SK-N-SH treated with all-trans-retinoic acid at 6 μM for 48 hours (cell line): ENCODE data around the gene RHBDL3.
A peak's percentile ranks its signal among the peaks of the same experiment; 100 is the strongest.
"Not testable (repeated sequence)": the region's sequence is repeated elsewhere in the genome, so short reads cannot be mapped to it uniquely, and the experiment has no call there.

ENCODE experiments used
- ATAC-seq: fragments of 200-7000 bp; cut with Tn5 transposase; 3 replicates; pipeline ENCODE4 v1.9.1; 2020; ENCODE audit warnings: mild to moderate bottlenecking, moderate library complexity
- ARNTL ChIP-seq: fragments of 450-650 bp; formaldehyde crosslinking; IDR thresholded peaks from 2 replicates; pipeline ENCODE4 v1.5.0; 2020; ENCODE audit warnings: low read depth, mild to moderate bottlenecking, moderate library complexity, borderline replicate concordance
- BACH2 ChIP-seq: fragments of 250-450 bp; sonication (Bioruptor Pico); IDR thresholded peaks from 2 replicates; pipeline ENCODE4 v1.9.0; 2021; ENCODE audit warnings: mild to moderate bottlenecking, borderline replicate concordance
- CREB5 ChIP-seq: fragments of 250-450 bp; sonication (Bioruptor Pico); IDR thresholded peaks from 2 replicates; pipeline ENCODE4 v1.5.1; 2020; ENCODE audit warnings: low read depth, mild to moderate bottlenecking, moderate library complexity
- CSDC2 ChIP-seq: fragments of 250-450 bp; sonication (Bioruptor Pico); IDR thresholded peaks from 2 replicates; pipeline ENCODE4 v1.5.0; 2020; ENCODE audit warnings: mild to moderate bottlenecking, moderate library complexity
- CSRNP3 ChIP-seq: fragments of 250-450 bp; sonication (Bioruptor Pico); IDR thresholded peaks from 2 replicates; pipeline ENCODE4 v1.5.1; 2021; ENCODE audit warnings: mild to moderate bottlenecking, moderate library complexity
- ESRRG ChIP-seq: fragments of 250-450 bp; sonication (Bioruptor Pico); IDR thresholded peaks from 2 replicates; pipeline ENCODE4 v1.6.1; 2021; ENCODE audit warnings: mild to moderate bottlenecking
- GLIS3 ChIP-seq: fragments of 250-450 bp; sonication (Bioruptor Pico); IDR thresholded peaks from 2 replicates; pipeline ENCODE4 v1.5.0; 2020; ENCODE audit warnings: mild to moderate bottlenecking, moderate library complexity
- ISL1 ChIP-seq: fragments of 250-450 bp; sonication (Bioruptor Pico); IDR thresholded peaks from 2 replicates; pipeline ENCODE4 v2.1.2; 2022; ENCODE audit warnings: mild to moderate bottlenecking, moderate library complexity
- OSR1 ChIP-seq: fragments of 250-450 bp; sonication (Bioruptor Pico); IDR thresholded peaks from 2 replicates; pipeline ENCODE4 v1.8.0; 2022; ENCODE audit warnings: moderate library complexity, mild to moderate bottlenecking, inconsistent platforms
- PATZ1 ChIP-seq: fragments of 250-450 bp; sonication (Bioruptor Pico); IDR thresholded peaks from 2 replicates; pipeline ENCODE4 v1.8.0; 2020; ENCODE audit warnings: mild to moderate bottlenecking, moderate library complexity, borderline replicate concordance
- POU6F1 ChIP-seq: fragments of 250-450 bp; sonication (Bioruptor Pico); IDR thresholded peaks from 2 replicates; pipeline ENCODE4 v1.8.0; 2021; ENCODE audit warnings: low read depth, mild to moderate bottlenecking, moderate library complexity, borderline replicate concordance
- PPARA ChIP-seq: fragments of 250-450 bp; sonication (Bioruptor Pico); IDR thresholded peaks from 2 replicates; pipeline ENCODE4 v1.5.0; 2020; ENCODE audit warnings: mild to moderate bottlenecking, borderline replicate concordance
- RARB ChIP-seq: fragments of 250-450 bp; sonication (Bioruptor Pico); IDR thresholded peaks from 2 replicates; pipeline ENCODE4 v1.8.0; 2021; ENCODE audit warnings: mild to moderate bottlenecking, moderate library complexity
- SNAI2 ChIP-seq: fragments of 250-450 bp; sonication (Bioruptor Pico); IDR thresholded peaks from 2 replicates; pipeline ENCODE4 v1.5.0; 2020; ENCODE audit warnings: mild to moderate bottlenecking, moderate library complexity
- TCF4 ChIP-seq: fragments of 250-450 bp; sonication (Bioruptor Pico); IDR thresholded peaks from 2 replicates; pipeline ENCODE4 v1.8.0; 2021; ENCODE audit warnings: mild to moderate bottlenecking, moderate library complexity, borderline replicate concordance
- TOX ChIP-seq: fragments of 250-450 bp; sonication (Bioruptor Pico); IDR thresholded peaks from 2 replicates; pipeline ENCODE4 v1.8.0; 2021; ENCODE audit warnings: mild to moderate bottlenecking, moderate library complexity, borderline replicate concordance
- TSHZ2 ChIP-seq: fragments of 250-450 bp; sonication (Bioruptor Pico); IDR thresholded peaks from 2 replicates; pipeline ENCODE4 v1.5.0; 2020; ENCODE audit warnings: mild to moderate bottlenecking, moderate library complexity
- ZC3H10 ChIP-seq: fragments of 250-450 bp; sonication (Bioruptor Pico); IDR thresholded peaks from 2 replicates; pipeline ENCODE4 v1.5.1; 2021; ENCODE audit warnings: mild to moderate bottlenecking, moderate library complexity
- ZFP3 ChIP-seq: fragments of 250-450 bp; sonication (Bioruptor Pico); IDR thresholded peaks from 2 replicates; pipeline ENCODE4 v1.5.0; 2020; ENCODE audit warnings: mild to moderate bottlenecking, moderate library complexity
- ZNF565 ChIP-seq: fragments of 450-650 bp; formaldehyde crosslinking; conservative IDR thresholded peaks from 2 replicates; pipeline ENCODE4 v1.5.0; 2020; ENCODE audit warnings: low read depth, mild to moderate bottlenecking, moderate library complexity
- ZNF8 ChIP-seq: fragments of 450-650 bp; formaldehyde crosslinking; IDR thresholded peaks from 2 replicates; pipeline ENCODE4 v1.5.0; 2020; ENCODE audit warnings: mild to moderate bottlenecking, moderate library complexity

Gene RHBDL3

DNA sequence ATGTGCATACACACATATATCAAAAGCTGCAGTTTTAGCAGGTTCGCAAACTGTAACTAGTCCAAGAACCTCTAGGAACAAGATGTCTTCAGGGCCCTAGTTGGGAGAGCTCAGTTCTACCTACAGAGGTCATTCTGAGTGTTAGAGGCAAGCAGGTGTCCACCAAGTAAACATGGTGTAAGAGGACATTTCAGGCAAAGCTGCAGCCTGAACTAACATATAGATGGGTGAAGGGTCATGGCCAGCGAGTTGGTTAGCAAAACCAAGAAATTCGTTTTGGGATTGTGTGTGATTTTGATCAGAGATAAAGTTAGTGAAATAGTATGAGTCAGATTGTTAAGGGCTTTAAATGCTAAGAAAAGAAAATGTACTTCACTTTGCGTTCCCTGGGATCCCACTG is 51.7 kb downstream of the RHBDL3 start (continued):
- no peak for TF ChIP-seq ZNF565 (CRISPR knock-in tag)
- no peak for TF ChIP-seq ISL1
- TF ChIP-seq ZNF8 (CRISPR knock-in tag), result no peak
- TF ChIP-seq OSR1 (CRISPR knock-in tag), result no peak
- TF ChIP-seq GLIS3, result no peak
- no peak for TF ChIP-seq BACH2 (CRISPR knock-in tag)
- TF ChIP-seq CSDC2 (CRISPR knock-in tag), result no peak
- no peak for TF ChIP-seq PATZ1 (CRISPR knock-in tag)

DNA sequence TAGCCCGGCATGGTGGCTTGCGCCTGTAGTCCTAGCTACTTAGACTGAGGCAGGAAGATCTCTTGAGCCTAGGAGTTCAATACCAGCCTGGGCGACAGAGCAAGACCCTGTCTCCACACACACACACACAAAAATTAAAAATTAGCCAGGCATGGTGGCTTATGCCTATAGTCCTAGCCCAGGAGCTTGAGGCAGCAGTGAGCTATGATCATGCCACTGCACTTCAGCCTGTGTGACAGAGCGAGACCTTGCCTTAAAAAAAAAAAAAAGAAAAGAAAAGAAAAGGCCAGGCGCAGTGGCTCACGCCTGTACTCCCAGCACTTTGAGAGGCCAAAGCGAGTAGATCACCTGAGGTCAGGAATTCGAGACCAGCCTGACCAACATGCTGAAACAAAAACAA is 52.4 kb downstream of the RHBDL3 start:
- TF ChIP-seq TOX (CRISPR knock-in tag), result no peak
- no peak for TF ChIP-seq OSR1 (CRISPR knock-in tag)
- no peak for TF ChIP-seq POU6F1 (CRISPR knock-in tag)
- TF ChIP-seq SNAI2 (CRISPR knock-in tag), result no peak
- TF ChIP-seq ESRRG (CRISPR knock-in tag), result no peak
- no peak for TF ChIP-seq ZFP3 (CRISPR knock-in tag)
- no peak for TF ChIP-seq ZNF8 (CRISPR knock-in tag)
- TF ChIP-seq TSHZ2 (CRISPR knock-in tag), result no peak
- TF ChIP-seq ZNF565 (CRISPR knock-in tag), result no peak
- no peak for TF ChIP-seq CREB5 (CRISPR knock-in tag)
- no peak for TF ChIP-seq BACH2 (CRISPR knock-in tag)
- no peak for TF ChIP-seq CSRNP3 (CRISPR knock-in tag)
- no peak for TF ChIP-seq ARNTL
- TF ChIP-seq ISL1, result no peak
- TF ChIP-seq PPARA (CRISPR knock-in tag), result no peak
- TF ChIP-seq RARB (CRISPR knock-in tag), result no peak
- ATAC-seq, result no peak

GRCh38 chr17:32319548-32319905 is 53.9 kb downstream of the RHBDL3 start:
- ATAC-seq, result peak; percentile 90
- TF ChIP-seq BACH2 (CRISPR knock-in tag) (no peak), CSRNP3 (CRISPR knock-in tag) (no peak), POU6F1 (CRISPR knock-in tag) (no peak), SNAI2 (CRISPR knock-in tag) (no peak), TCF4 (no peak), GLIS3 (no peak), PATZ1 (CRISPR knock-in tag) (no peak), ZNF8 (CRISPR knock-in tag) (no peak), ZC3H10 (CRISPR knock-in tag) (no peak)
- TF ChIP-seq, all 23 proteins: peak for 0

DNA sequence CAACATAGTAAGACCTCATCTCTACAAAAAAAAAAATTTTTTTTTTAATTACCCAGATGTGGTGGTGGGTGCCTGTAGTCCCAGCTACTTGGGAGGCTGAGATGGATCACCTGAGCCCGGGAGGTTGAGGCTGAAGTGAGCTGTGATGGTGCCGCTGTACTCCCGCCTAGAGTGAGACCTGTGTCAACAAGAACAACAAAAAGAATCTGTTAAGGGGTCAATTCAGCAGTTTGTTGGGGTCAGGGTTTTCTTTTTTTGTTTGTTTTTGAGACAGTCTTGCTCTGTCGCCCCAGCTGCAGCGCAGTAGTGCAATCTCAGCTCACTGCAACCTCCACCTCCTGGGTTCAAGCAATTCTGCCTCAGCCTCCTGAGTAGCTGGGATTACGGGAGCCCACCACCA is 54.4 kb downstream of the RHBDL3 start:
- ATAC-seq, result not testable (repeated sequence)
